ENCODE results near the gene KCNA1. TPM values are rescaled to one million over a fixed set of nuclear protein-coding genes. Genes with fewer than 3 reads are reported as not detected.

Gene KCNA1
- polyA plus RNA-seq, 12 donors, result 0.27 to 2.1 (median 0.88) TPM; not detected in 1

DNA sequence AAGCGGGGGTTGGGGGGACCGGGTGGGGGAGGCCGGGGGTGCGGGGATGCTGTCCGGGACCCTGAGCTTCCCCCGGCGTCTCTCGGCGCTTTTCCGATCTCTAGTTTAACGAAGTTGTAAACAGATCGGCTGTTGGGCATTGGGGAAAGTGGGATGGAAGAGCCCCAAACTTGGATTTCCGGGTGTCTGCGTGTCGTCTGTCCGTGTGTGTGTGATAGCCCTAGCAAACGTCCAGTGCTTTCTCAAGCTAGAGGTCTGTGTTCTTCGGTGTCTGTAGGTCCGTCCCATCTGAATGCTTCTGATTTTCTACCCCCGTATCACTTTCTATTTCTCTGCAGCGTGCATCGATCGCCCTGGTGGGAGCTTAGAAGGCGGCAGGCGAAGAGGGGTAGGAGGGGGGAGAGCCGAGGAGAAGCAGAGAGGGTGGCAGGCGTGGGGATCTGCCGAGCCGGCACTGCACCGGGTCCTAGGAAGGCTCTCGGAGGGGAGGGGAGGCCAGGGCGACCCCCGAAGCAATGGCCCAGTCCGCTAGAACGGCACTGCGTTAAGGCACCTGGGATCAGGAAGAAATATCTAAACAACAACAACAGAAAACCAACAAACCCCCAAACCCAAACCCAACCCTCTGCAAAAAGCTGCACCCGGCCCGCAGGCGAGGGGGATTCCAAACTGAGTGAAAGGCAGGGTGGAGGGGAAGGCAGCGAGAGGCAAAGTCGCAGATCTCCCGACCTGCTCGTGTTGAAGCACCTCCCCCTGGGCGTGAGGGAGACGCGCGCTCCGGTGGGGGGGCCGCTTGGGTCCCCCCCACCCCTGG lies 1.0 kb downstream of the KCNA1 start:
- DNase-seq, result peak; percentile 11

DNA sequence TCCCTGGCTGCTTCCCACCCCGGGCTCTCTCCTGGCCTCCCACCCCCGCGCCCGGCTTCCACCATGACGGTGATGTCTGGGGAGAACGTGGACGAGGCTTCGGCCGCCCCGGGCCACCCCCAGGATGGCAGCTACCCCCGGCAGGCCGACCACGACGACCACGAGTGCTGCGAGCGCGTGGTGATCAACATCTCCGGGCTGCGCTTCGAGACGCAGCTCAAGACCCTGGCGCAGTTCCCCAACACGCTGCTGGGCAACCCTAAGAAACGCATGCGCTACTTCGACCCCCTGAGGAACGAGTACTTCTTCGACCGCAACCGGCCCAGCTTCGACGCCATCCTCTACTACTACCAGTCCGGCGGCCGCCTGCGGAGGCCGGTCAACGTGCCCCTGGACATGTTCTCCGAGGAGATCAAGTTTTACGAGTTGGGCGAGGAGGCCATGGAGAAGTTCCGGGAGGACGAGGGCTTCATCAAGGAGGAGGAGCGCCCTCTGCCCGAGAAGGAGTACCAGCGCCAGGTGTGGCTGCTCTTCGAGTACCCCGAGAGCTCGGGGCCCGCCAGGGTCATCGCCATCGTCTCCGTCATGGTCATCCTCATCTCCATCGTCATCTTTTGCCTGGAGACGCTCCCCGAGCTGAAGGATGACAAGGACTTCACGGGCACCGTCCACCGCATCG lies 1.8 kb downstream of the KCNA1 start:
- no peak for DNase-seq

DNA sequence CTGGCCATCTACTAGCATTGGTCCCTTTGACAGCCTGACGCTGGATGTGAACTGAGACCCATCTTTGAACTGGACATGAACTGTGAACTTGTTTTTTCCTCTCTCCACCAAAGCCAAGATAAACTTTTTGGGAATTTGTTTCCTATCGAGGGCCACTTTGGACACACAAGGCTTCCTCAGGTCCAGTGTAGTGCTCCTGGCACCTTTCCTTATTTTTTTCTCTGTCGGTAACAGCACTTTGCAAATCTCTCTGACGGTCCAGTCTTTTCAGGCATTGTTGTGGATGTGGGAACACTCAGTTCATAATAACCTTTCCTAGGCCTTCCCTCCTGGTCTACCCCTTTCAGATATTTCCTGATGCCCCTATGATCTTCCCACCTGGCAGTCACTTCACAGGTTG lies 5.0 kb downstream of the KCNA1 start:
- no peak for DNase-seq

DNA sequence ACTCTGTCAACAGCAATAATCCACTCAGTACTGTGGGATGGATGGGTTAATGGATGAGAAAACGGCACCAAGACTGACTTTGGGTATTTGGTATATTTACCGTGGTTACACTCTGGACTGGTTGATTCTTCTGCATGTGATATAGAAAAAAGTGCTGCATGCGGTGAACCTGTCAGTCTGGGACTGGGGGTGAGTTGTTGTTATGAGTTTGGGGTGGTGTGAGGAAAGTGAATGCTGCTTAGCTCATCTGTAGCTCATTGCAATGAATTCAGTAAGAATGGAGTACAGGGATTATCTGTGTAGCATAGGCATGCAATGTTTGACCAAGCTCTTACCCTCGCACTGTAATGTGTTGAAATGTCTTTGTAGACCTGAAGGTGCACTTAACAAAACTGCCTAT lies 6.0 kb downstream of the KCNA1 start:
- DNase-seq, result no peak

DNA sequence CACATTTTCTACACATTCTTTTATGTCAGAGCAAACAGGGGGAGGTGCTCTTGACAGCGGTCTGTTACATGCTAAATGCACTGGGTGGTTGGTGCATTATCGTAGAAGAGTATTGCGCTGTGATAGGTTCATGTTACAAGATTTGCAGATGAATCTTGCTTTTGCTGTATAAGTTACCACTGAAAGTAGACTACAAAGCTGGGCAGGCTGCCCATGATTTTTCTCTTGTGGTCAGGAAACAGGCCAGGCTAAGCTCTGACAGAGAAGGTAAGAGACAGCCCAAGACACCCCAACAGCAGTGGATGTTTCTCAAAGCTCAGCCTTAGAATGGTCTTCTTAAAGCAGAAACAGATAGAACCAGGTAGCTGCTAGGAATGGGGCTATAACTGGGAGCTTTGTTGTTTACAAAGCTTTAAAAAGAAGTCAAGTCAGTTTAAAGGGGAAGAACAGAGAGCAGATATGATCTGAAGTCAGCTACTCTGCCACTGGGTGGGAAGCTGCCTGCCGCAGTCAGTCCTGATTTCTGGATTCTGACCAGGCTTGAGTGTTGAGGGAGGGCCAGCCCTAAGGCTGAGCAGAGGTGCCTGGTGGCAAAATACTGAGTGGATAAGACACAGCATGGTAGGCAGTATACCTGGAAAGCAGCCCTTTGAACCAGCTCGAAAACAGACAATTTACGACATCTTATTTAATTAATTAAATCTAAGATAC lies 9.4 kb downstream of the KCNA1 start:
- DNase-seq, result peak; percentile 3

DNA sequence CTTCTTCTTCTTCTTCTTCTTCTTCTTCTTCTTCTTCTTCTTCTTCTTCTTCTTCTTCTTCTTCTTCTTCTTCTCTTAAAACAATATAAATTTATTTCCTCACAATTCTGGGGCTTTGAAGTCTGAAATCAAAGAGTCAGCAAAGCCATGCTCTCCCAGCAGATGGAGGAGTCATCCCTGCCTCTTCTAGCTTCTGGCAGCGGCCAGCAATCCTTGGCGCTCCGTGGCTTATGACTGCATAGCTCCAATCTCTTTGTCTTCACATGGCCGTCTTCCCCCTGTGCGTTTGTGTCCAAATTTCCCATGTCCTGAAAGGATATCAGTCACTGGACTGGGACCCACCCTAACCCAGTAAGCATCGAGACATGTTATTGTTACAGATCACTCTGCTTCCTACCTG lies 22.9 kb downstream of the KCNA1 start:
- DNase-seq, result no peak

DNA sequence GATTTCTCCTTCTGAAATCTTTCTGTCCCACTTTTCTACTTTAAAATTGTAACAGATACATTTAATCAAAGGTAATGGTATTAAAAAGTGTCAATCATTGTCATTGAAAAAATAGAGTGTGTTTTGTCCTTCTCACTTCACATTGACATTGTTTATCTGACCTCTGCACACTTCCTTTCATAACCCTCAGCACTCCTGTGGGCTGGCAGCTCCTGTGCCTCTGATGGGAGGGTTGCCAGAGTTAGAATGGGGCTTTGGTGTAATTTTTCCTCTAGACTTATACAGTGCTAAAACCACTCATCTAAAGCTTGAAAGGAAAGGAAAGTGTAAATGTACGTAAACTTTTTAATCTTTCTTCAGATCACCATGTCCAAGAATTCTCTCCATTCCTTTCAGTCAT lies 23.7 kb downstream of the KCNA1 start:
- DNase-seq, result no peak

DNA sequence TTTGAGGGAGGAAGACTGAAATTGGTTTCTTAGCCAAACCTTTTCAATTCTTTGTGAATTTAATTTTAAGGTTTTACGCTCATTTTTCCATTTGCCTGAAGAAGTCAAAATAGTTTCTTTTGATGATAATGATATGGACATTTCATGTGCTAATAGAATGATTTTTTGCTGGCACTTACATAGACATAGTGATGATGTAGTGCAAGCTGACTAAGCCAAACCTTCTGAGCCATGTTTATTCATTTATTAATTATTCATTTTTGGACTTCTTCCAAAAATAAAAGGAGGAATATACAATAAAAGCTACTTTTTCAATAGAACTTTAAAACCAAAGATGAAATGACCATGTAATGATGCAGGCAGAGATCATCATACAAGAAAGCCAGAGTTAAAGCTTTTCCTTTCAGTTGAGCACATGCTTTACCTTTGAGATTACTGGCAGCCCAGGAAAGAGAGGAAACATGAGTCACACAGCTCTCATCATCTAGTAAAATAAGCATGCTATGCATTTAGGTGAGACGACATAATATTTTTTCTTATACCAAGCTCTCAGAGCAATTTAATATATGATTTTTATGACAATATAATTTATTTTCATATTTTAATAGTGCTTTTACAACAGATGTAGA lies 24.8 kb downstream of the KCNA1 start:
- no peak for DNase-seq

DNA sequence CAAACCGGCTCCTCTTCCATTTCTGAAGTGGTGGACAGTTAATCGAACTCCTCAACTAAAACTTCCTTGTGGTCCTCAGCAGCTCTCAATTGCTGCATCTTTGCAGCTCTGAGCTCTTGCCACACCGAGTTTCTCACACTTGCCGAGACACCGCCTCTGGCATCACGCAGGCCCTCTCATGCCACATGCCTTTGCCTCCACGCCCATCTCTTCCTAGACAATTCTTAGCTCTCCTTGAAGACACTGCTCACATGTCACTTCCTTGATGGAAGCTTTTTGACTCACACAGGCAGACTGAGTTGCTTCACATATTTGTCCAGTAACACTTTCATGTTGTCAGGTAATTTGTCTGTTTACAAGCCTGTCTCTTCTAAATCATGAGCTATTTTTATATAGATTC lies 29.2 kb downstream of the KCNA1 start:
- DNase-seq, result no peak

DNA sequence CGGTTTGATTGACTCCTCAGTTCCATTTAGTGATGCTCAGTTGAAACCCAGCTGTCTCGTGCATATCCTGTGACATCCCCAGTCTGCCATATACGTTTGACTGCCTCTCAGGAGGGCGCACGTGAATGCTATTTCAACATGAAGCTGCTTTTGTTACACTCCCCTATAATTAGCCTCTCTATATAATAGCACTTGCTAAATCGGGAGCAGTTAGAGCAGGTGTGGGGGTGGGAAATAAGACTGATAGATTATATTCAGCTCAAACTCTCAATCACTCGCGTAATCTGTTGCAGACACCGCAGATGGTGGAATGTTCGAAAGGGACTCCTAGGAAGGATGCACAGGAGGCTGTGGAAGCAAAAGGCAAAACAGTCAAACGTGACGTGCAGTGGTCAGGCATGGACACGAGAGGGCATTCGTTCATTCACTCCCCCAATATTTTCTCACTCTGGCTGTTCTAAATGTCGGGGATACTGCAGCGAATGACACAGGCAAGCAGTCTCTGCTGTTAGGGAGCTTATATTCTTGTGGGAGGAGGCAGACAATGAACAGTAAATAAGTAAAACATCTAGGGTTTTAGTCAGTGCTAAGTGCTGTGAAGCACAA lies 29.8 kb downstream of the KCNA1 start:
- DNase-seq, result no peak

DNA sequence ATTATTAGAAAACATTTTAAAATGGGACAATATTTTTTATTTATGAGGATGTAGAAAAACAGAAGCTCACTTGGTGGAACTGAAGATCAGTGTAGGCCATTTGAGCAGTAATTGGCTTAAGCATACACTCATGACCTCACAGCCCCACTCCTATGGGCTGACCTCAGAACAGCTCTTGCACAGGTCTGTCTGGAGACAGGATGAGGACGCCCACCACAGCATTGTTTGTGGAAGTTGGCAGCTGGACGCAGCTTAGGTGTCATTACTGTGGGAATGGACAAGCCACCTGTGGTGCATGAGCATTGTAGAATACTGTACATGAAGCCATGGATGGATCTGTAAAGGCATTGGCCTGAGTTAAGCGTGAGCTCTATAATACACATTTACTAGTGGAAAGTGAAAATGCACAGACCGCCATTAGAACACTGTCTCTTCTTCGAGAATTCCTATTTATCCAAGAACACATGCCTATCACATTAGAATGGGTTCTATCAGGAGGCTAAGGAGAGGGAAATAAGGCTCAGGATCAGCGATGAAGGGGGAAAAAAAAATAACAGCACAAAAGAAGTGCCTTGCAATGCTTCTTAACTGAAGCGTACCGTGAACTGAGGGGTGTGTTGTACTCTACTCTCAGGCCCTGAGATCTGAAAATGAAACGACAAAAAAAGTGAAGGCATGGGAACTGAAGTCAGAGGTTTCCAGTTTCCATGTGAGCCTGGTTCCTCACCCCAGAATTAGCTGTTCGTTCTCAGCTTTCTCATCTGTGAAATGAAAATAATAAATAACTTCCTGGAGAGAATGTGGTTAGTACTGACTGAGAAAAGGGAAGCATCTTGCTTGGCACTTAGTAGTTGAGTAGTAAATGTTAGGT lies 33.6 kb downstream of the KCNA1 start:
- DNase-seq, result no peak

DNA sequence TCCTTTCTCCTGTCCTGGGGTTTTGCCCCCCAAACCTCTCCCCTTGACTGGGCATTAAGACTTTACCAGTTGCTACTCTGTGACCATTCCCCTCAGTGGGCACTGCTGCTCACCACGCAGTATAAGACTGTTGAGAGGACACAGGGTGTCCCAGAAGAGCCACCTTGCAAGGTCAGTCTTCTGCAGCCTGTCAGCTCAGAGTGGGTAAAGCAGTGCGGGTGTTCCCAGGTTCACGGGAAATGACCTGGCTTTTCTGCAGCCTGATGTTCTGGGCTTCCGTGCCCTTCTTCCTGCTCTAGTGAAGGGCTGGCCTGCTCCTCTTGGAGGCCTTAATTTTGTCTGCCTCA lies 34.2 kb downstream of the KCNA1 start:
- no peak for DNase-seq

DNA sequence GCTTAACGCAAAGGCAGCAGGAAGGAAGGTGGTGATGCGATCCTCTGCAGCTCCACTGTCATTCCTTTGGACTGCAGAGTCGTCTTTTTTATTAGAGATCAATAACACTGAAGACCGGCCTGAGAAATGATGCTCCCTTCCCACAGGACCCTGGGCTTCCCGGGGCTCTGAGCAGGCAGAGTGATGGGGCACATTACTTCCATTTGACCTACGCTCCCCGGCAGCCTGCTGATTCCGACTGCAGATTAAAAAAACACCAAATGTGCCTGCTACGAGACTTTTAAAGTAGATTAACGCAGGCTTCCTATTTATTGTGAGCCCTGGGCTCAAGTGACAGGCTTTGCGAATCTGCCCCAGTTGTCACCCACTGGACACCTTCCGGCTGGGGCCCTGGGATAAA lies 37.5 kb downstream of the KCNA1 start:
- DNase-seq, result no peak

DNA sequence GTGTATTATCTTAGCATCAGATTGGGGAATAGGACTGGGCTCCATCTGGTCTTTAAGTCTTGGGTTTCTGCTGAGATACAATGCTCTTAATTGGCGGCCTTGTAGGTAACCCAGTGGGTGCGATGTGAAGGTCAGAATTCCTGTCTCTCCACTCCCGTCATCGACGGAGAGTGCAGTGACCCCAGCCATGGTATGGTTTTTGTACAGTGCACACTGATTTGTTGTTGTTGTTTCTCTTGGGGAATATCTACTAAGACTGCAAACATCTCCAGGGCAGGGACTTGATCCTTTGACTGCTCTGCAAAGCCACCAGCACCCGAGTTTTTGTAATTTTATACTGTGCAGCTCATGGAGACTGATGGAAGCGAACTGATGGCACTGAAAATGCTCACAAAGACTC lies 41.4 kb downstream of the KCNA1 start:
- DNase-seq, result no peak

DNA sequence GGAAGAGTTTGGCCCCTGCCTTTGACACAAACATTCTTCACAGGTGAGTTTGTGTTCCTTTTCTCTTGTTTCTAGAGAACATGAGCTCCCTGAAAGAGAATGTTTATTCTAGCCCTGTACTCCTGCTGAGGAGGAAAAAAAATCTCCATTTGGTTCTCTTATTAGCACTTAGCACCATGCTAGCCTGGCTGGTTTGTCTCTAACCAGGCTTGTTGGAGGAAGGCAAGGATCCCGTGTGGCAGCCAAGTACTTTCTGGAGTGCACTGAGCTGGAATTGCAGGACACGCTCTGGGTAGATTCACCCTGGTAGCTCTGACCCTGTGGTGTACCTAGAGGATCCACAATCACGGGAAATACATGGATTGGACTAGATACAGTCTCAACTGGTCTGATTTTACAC lies 41.9 kb downstream of the KCNA1 start:
- DNase-seq, result no peak

DNA sequence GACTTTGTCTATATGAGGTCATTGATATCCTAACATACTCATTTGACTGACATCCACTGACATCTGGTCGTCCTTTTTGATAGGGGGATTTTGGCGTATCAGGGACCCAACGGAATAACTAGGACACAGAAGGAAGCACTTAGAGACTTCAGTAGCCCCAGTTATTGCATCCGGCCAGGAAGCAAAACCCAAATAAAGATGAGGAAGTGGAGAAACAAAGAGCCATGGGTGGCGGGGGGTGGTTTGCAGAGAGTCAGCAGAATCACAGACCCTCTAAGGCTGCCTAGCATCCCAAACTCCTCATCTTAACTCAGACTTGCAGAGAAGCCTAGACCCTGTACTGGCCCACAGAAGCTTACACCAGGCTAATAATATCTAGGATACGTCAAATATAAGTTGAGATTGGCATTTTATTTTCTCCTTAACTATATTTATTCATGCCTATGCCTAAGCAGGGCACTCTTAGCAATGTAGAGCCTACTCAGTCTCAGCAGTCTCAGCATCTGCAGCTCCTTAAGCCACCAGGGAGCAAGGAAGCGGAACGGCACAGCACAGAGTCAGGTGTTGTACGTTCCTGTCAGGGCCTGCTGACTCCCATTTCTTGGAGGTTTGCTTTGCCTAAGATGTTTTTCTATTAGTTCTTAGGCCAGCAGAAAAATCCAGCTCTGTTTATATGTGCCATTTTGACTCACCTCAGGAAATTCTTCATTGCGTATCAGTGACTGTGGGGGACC lies 45.1 kb downstream of the KCNA1 start:
- DNase-seq, result no peak

DNA sequence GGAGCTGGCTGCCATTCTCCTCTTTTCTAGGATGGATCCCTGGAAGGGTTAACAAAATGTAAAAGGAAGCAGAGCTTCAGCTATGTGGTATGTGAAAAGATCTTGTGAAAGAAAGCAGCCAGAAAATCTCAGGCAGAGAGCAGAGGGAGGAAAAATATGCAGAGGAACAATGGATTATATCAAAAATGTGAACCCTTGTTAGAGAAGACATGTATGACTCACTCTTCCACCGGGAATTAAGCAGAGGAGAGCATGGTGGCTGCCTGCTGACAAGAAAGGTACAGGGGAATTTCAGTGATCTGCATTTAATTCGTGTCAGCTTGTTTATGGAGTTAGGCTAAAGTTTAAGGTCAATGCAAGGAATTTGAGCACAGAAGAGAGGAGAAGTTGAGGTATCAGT lies 46.3 kb downstream of the KCNA1 start:
- DNase-seq, result no peak

DNA sequence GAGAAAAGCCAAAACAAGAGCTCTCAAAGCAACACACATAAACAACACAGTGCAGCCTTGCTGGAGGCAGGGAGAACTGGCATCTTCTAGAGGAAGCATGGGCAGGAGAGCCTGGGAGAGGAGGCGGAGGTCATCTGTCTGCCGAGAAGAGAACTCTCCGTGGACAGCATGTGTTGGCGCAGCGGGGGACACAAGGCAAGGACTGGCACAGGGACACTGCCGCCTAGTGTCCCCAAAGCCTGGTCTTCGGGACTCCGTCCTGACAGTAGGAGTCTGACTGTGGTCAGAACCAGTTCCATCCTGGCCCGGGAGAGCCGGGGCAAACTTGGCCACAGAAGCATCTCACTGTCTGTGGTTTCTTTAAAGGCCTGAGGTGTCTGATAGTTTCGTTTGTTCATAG lies 47.3 kb downstream of the KCNA1 start:
- no peak for DNase-seq

DNA sequence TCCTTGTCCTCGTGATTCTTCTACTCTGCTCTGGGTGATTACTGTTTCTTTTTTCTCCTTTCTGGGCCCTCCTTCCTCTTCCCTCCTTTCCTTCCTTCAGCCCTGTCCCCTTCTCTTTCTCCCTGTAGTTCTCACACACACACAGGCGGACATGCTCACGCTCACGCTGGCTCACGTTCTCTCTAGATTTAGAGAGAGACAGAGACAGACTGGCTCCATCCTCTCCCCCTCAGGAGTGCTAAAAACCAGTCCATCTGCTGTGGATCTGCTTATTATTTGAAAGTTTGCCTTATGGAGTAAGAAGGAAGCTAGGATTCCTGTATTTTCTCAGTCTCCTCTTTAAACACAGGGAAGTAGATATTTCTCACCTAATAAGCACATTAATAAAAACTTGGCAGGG lies 48.1 kb downstream of the KCNA1 start:
- DNase-seq, result peak; percentile 17

DNA sequence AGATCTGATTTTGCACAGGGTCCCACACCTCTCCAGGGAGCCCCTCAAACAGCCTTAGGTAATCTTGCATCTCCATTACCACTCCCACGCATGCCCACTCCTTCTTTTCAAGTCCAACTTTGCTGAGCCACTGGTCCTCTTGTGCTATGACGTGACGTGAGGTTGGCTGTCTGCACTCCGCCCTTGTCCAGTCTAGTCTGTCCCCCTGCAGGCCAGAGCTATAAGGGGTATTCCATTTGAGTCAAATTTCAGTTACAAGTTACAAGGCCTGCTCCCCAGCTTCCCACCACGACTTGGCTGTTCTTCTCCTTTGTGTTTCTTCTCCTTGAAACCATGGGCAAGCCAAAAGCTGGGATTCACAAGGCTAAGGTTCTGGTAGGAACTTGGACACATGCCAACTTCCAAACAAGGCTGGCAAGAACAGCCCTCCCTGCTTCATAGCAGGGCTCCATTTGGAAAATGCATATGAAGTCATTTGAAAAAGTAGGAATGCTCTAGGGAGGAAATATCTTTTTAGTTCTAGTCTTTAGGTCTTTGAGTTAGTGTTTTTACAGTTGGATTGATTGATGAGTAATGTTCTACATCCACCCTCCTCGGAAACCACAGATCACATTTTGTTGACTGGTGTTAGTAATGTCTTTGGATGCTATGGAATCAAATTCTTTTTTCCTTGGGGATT lies 49.1 kb downstream of the KCNA1 start:
- no peak for DNase-seq

Data from muscle of arm (tissue), 12 donors.